Measurements from ENCODE around the gene ZNF827. TPM values are rescaled to one million over a fixed set of nuclear protein-coding genes. Genes with fewer than 3 reads are reported as not detected.

ZNF827 gene
- total RNA-seq, 2 donors from 2014 or later, result 26.0 to 39.0 TPM

DNA sequence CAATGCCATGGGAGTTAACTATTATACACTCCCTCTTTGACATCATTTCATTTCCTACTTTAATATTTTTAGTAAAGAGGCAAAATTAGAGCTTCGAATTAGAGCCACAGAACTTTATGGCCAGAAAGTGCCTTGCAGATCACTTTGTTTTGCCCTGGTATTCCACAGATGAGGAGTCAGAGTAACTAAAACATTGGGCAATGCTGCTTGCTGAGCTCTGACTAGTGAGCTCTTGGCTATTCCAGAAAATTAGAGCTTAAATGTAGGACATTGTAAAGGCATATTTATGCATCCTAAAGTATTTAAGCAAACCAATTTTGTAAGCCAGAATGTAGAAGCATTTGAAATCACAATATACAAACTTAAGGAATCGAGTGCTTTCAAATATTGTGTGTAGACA, 6.3 kb upstream of the ZNF827 start:
- ATAC-seq (replicated peaks in 1 of 2) (no peak), DNase-seq (no peak)
- Mint-ChIP-seq H3K4me1 (ENCODE audit: low read depth) (peaks cover 4% of the 10 kb centered on the region), H3K27ac (no peak overlapping the region), H3K4me3 (no peak overlapping the region), H3K36me3 (ENCODE audit: insufficient read depth in 2 of 2) (no peaks in the 10 kb centered on the region), H3K27me3 (ENCODE audit: low read depth) (peaks cover 20% of the 10 kb centered on the region), H3K9me3 (no peaks in the 10 kb centered on the region)

DNA sequence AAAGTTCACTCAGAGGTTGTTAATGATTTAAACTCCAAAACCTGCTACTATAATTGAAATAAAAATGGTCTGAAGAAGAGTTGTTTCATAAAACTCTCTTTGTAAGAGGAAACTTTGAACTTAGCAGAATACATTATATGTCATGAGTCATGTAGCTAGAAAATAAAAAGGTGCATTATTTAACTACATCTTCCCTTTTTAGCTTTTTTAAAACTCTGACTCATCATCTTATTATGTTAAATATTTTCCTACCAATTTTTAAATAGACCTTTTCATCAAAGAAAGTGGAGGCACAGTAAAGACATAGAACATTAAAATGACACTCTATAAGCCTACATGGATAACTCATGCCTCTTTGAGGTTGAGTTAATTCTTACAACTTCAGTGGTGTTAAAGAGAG, 1.2 kb upstream of the ZNF827 start:
- no peaks in the 10 kb centered on the region for H3K27me3 Mint-ChIP-seq (ENCODE audit: low read depth)
- no peaks in the 10 kb centered on the region for H3K9me3 Mint-ChIP-seq
- H3K27ac Mint-ChIP-seq, result no peak overlapping the region
- no peak for ATAC-seq (replicated peaks in 1 of 2)
- peaks cover 6 to 9% of the 10 kb centered on the region in 2 donors for H3K36me3 Mint-ChIP-seq (ENCODE audit: insufficient read depth in 2 of 2)
- no peak for DNase-seq
- H3K4me3 Mint-ChIP-seq, result peak overlapping the region; percentile 74 to 99
- peaks cover 24% of the 10 kb centered on the region for H3K4me1 Mint-ChIP-seq (ENCODE audit: low read depth)

DNA sequence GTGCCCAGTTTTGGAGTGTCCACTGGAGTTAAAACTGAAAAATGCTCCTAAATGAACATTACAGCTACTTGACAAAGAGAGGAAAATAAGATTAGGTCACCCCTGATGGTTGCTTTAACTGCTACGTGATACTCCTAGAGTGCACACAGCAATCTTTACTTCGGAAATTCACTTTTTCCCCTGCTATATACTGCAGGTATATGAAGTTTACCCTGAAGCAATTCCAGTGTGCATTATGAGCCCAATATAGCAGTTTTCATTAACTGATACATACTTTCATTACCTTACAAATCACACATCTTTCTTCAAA, 773 bp upstream of the ZNF827 start:
- H3K36me3 Mint-ChIP-seq (ENCODE audit: insufficient read depth in 2 of 2), result peaks cover 6 to 9% of the 10 kb centered on the region in 2 donors
- ATAC-seq (replicated peaks in 1 of 2), result no peak
- no peaks in the 10 kb centered on the region for H3K27me3 Mint-ChIP-seq (ENCODE audit: low read depth)
- peak overlapping the region; percentile 96 for H3K27ac Mint-ChIP-seq
- DNase-seq, result no peak
- peak overlapping the region; percentile 74 to 99 for H3K4me3 Mint-ChIP-seq
- H3K9me3 Mint-ChIP-seq, result no peaks in the 10 kb centered on the region
- peaks cover 29% of the 10 kb centered on the region for H3K4me1 Mint-ChIP-seq (ENCODE audit: low read depth)

DNA sequence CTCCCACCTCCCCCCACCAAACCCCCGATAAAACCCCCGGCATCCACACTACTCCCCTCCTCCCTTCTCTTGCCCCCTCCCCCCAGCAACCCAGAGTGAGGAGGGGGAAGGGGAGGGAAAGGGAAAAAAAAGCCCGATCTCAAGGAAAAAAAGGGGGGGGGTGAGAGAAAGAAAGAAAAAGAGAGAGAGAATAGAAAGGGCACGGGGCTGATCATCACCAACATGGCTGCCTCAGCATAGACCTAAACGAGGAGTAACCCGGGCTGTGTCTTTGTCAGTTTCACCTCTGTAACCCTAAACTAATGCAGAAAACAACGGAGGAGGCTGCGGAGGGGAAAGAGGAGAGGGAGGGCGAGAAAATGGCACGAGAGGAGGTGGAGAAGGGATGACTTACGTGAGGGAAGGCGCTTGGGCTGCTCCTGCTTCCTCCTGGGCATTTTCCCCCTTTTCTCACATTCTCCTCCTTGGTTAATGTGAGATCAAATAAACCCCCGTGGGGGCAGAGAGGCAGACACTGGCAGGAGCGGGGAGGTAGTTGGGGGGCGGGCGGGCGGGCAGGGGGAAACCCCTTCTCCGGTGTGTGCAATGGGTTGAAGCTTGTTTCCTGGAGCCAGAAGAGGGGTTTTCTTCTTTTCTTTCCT, 532 bp downstream of the ZNF827 start:
- H3K27me3 Mint-ChIP-seq (ENCODE audit: low read depth), result no peaks in the 10 kb centered on the region

DNA sequence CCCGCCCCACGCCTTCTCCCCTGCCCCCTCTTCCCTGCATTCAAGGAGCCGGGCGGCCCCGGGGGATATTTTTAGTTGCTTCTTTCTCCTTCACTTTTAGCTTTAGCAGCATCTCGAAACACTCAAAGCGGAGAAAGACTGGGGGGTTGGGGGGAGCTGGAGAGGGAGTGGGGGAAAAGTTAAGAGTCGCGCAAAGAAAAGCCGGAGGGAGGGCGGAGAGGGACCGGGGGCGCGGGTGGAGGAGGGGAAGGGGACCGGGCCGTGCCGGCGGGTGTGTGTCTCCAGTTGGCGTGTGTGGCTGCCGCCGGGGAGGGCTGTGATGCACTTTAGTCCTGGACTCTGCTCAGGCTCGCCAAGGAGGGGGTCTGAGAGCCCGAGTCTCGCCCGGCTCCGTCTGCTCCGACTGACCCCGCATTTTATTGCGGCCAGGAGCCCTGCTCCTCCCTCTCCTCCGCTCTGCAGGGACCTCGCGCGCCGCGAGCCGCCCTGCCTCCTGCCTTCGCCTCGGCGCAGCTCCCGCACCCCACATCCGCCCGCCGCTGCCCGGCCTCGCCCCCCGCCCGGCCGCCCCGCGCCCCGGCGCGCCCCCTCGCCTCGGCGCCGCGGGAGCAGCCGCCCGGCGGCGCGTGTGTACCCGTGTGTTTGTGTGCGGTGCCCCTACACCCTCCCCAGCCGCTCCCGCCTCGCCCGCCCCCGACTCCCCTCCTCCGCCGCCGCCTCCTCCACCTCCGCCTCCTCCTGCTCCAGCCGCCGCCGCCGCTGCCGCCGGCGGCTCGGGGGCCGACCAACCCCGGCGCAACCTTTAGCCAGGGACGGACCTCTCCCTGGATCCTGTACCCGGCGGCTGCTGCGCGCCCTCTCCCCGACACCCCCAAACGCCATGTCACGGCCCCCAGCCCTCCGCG, 1.4 kb downstream of the ZNF827 start:
- Mint-ChIP-seq H3K9me3 (no peaks in the 10 kb centered on the region), H3K4me3 (peak overlapping the region; percentile 81 to 99), H3K4me1 (ENCODE audit: low read depth) (peaks cover 47% of the 10 kb centered on the region), H3K27me3 (ENCODE audit: low read depth) (no peaks in the 10 kb centered on the region), H3K36me3 (ENCODE audit: insufficient read depth in 2 of 2) (peaks cover 6 to 11% of the 10 kb centered on the region in 2 donors), H3K27ac (peak overlapping the region; percentile 34)
- peak; percentile 60 to 69 for DNase-seq
- peak; percentile 44 to 56 for ATAC-seq (replicated peaks in 1 of 2)

More for the DNA sequence above, 532 bp downstream of the ZNF827 start:
- Mint-ChIP-seq H3K9me3 (no peaks in the 10 kb centered on the region), H3K36me3 (ENCODE audit: insufficient read depth in 2 of 2) (peaks cover 6 to 11% of the 10 kb centered on the region in 2 donors), H3K4me1 (ENCODE audit: low read depth) (peaks cover 42% of the 10 kb centered on the region), H3K27ac (peak overlapping the region; percentile 96), H3K4me3 (peak overlapping the region; percentile 74 to 99)
- peak; percentile 36 to 46 for ATAC-seq (replicated peaks in 1 of 2)
- DNase-seq, result peak; percentile 35 to 48

DNA sequence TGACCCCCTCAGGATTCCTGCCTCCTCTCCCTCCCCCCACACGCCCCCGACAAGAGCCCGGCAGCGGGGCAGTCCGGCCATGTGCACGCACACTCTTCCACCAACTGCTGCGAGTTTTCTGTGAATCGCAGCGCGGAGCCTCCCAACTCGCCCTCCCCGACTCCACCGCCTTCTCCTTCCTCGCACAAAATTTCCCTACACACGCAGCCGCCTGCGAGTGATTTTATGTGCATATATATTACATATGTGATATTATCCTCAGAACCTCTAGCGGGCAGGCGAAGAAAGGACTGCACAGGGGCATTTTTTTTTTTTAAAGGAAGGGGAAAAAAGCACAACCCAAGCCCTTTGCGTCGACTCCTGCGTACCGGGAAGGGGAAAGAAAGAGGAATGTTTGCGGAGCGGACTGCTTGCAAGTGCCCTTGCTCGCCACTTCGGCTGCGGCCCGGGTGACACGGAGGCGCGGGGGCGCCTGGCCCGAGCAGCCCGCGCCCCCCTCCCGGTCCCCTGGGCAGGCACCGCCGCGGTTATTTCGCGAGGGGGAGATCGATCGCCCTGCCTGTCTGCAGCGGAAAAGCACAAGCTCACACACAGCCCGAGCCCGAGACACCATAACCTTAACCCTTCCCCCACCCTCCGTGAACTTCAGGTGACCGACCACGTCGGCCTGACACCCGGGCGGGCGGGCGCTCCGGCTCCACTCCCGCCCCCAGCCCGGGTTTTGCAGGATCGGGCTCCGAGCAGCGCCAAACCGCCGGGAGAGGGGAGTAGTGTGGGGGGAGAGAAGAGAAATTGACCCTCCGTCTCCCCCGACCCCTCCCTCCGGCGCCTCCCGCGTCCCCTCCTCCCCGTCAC, 2.3 kb downstream of the ZNF827 start:
- peak overlapping the region; percentile 81 to 97 for H3K4me3 Mint-ChIP-seq
- H3K4me1 Mint-ChIP-seq (ENCODE audit: low read depth), result peaks cover 51% of the 10 kb centered on the region
- peaks cover 6 to 11% of the 10 kb centered on the region in 2 donors for H3K36me3 Mint-ChIP-seq (ENCODE audit: insufficient read depth in 2 of 2)
- H3K27ac Mint-ChIP-seq, result peak overlapping the region; percentile 92
- DNase-seq (peak; percentile 70 to 72), ATAC-seq (replicated peaks in 1 of 2) (peak; percentile 54 to 66)
- no peaks in the 10 kb centered on the region for H3K9me3 Mint-ChIP-seq
- no peaks in the 10 kb centered on the region for H3K27me3 Mint-ChIP-seq (ENCODE audit: low read depth)

DNA sequence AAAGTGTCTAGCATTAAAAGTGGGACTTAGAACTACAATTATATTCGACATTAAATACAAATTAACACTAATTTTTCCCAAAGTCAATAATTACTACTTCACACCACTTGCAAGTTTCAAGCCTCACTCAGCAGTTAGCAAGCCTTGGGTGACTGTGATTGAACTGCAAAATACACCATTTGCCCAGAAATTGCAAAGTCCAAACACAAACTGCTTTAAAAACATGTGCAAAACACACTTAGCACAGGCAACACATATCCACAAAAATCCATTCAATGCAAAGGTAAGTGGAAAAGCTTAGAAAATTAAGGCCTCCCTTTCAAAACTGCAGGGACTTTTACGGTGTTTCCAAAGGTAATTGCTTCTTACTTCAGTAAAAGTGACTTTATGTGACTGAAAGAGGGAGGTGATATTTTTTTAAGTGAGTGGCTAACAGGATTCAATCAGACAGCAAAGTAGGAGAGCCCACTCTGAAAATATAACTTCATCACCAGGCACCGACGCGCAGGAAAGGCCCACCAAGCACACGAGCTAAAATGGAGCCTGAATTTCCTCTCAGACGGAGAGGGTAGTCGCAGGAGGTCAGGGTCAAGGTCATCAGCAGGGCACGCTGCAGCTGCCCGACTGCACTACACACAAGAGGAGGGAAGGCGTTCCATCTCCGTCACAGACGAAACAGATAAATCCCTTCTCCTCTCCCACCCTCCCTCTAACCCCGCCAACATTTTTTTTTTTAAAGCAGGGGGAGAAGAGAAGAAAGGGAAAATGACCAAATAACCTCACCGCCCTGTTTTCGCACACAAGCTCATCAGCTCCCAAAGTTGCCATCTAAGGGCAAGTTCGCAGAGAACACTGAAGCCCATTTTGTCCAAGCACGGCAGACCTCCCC, 3.1 kb downstream of the ZNF827 start:
- peak overlapping the region; percentile 95 for H3K27ac Mint-ChIP-seq
- H3K4me3 Mint-ChIP-seq, result peak overlapping the region; percentile 81 to 97
- ATAC-seq (replicated peaks in 1 of 2), result no peak

DNA sequence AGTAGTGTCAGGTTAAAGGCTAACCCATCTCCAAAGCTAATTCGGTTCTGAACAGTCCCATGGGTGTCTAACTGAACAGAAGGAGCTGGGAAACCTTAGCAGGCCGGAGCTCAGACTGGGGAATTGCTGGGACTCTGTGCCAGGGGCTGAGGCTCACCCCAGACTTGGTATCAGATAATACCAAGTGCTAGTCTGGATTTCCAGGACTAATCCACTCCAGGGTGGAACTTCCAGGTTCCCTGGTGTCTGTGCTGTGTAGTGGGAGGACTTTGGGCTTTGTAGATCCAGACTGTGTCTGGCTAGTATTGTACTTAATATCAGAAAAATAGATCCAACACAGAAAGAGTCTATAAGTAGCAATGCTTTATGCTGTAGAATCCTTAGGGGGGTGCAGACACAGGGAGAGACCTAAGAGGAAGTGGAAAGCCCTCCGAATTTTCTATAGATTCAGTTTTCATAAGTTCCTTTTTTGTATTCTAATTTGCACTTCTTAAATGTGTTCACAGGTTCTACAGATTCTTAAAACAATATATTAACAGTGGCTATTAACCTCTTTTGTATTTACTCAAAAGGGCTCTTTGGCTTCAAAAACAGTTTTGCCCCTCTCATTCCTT, 4.1 kb downstream of the ZNF827 start:
- no peak for DNase-seq
- Mint-ChIP-seq H3K27me3 (ENCODE audit: low read depth) (no peaks in the 10 kb centered on the region), H3K4me1 (ENCODE audit: low read depth) (peaks cover 60% of the 10 kb centered on the region), H3K27ac (peak overlapping the region; percentile 95), H3K36me3 (ENCODE audit: insufficient read depth in 2 of 2) (peaks cover 6 to 11% of the 10 kb centered on the region in 2 donors), H3K4me3 (peak overlapping the region; percentile 81 to 97), H3K9me3 (no peaks in the 10 kb centered on the region)
- ATAC-seq (replicated peaks in 1 of 2), result no peak

More for the DNA sequence above, 3.1 kb downstream of the ZNF827 start:
- DNase-seq, result peak; percentile 18 to 29
- Mint-ChIP-seq H3K4me1 (ENCODE audit: low read depth) (peaks cover 60% of the 10 kb centered on the region), H3K36me3 (ENCODE audit: insufficient read depth in 2 of 2) (peaks cover 6 to 11% of the 10 kb centered on the region in 2 donors), H3K9me3 (no peaks in the 10 kb centered on the region), H3K27me3 (ENCODE audit: low read depth) (no peaks in the 10 kb centered on the region)

DNA sequence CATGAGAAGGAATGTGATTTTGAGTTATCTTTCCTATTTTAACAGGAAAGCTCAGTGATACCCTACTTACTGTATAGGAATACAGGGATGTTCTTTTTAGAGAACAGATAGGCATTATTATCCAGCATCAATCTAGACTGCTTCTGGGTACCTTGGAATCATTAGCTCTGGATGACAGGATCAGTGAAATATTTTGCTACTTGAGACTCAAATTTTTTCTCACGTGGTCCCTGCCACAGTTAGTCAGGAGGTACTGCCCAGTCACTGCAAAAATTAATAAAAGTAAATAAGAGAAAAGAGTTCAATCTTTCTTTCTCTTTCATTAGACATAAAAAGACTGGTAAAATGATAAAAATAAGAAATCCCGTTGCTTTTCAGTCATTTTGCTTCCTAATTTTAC, 5.5 kb downstream of the ZNF827 start:
- H3K4me3 Mint-ChIP-seq, result no peak overlapping the region
- H3K27me3 Mint-ChIP-seq (ENCODE audit: low read depth), result no peaks in the 10 kb centered on the region
- H3K9me3 Mint-ChIP-seq, result no peaks in the 10 kb centered on the region
- H3K36me3 Mint-ChIP-seq (ENCODE audit: insufficient read depth in 2 of 2), result peaks cover 4 to 6% of the 10 kb centered on the region in 2 donors
- ATAC-seq (replicated peaks in 1 of 2) (no peak), DNase-seq (no peak)
- H3K27ac Mint-ChIP-seq, result no peak overlapping the region
- H3K4me1 Mint-ChIP-seq (ENCODE audit: low read depth), result peaks cover 52% of the 10 kb centered on the region

DNA sequence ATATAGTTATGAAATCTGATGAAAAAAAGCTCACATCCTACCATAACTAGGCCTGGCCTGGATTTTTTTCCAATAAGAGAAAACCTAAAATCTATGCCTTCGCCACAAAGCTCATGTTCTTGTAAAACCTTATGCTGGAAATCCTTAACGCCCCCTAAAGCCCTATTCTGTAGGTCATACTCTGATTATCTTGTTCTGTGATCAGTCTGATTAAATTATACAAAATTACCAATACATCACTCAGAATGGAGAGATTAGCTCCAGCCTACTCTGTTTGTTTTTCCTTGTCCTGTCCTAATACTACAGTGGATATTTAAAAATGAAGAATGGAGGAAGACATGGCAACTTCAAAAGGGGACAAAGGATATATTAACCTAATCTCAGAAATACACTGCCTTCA, 7.2 kb downstream of the ZNF827 start:
- peaks cover 2 to 6% of the 10 kb centered on the region in 2 donors for H3K36me3 Mint-ChIP-seq (ENCODE audit: insufficient read depth in 2 of 2)

DNA sequence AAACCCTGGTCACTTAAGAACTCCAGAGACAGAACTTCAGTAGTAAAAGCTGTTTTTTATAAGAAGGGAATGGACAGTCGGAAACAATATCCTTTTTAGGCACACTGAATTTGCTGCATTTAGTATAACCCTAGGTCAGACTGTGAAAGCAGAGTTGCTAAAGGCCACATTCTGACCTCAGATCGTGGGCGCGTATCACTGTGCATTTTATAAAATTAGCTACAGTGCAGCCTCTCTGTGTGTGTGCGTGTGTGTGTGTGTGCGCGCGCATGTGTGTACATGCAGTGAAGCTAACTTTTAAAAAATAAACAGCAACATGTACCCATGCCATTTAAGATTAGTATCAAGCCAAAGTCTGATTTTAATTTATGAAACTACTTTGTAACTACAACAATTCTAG, 8.0 kb downstream of the ZNF827 start:
- Mint-ChIP-seq H3K36me3 (ENCODE audit: insufficient read depth in 2 of 2) (peaks cover 6 to 13% of the 10 kb centered on the region in 2 donors), H3K4me3 (no peak overlapping the region), H3K4me1 (ENCODE audit: low read depth) (peaks cover 51% of the 10 kb centered on the region), H3K9me3 (peaks cover 2 to 4% of the 10 kb centered on the region in 2 donors), H3K27ac (no peak overlapping the region), H3K27me3 (ENCODE audit: low read depth) (no peaks in the 10 kb centered on the region)
- DNase-seq, result no peak
- no peak for ATAC-seq (replicated peaks in 1 of 2)

More for the DNA sequence above, 7.2 kb downstream of the ZNF827 start:
- no peaks in the 10 kb centered on the region for H3K9me3 Mint-ChIP-seq
- ATAC-seq (replicated peaks in 1 of 2) (no peak), DNase-seq (no peak)
- no peak overlapping the region for H3K4me3 Mint-ChIP-seq
- no peak overlapping the region for H3K27ac Mint-ChIP-seq
- peaks cover 52% of the 10 kb centered on the region for H3K4me1 Mint-ChIP-seq (ENCODE audit: low read depth)
- H3K27me3 Mint-ChIP-seq (ENCODE audit: low read depth), result no peaks in the 10 kb centered on the region

All from activated T-cell treated with anti-CD3 and anti-CD28 coated beads, Interleukin-2, amount 50 U/mL, for 72 hours (primary cell).